Measurements from ENCODE around the gene GRK3.

DNA sequence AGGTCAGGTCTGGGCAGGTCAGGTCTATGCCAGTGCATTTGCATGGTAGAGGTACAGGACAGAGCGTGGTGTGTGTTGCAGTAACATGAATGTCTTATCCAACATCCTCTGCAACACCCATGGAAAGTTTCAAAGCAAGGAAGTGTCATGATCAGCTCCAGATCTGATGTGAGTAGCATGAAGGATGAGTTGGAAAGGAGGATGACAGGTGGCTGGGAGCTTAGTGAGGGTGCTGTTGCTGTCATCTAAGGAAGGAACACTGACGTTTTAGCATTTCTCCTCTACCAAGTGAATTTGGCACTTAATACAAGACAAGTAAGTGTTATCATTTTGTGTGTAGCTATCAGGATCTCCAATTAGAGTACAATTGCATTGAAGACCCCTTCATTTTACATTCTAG, 65.1 kb downstream of the GRK3 start:
- TF ChIP-seq, protein P1, sequence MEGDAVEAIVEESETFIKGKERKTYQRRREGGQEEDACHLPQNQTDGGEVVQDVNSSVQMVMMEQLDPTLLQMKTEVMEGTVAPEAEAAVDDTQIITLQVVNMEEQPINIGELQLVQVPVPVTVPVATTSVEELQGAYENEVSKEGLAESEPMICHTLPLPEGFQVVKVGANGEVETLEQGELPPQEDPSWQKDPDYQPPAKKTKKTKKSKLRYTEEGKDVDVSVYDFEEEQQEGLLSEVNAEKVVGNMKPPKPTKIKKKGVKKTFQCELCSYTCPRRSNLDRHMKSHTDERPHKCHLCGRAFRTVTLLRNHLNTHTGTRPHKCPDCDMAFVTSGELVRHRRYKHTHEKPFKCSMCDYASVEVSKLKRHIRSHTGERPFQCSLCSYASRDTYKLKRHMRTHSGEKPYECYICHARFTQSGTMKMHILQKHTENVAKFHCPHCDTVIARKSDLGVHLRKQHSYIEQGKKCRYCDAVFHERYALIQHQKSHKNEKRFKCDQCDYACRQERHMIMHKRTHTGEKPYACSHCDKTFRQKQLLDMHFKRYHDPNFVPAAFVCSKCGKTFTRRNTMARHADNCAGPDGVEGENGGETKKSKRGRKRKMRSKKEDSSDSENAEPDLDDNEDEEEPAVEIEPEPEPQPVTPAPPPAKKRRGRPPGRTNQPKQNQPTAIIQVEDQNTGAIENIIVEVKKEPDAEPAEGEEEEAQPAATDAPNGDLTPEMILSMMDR (IDR thresholded peaks at IDR 0.05; ENCODE audit: extremely low read depth in 1 of 2, insufficient read depth in 1 of 2, low read depth in 1 of 2, low read length in 2 of 2), result no peak
- TF ChIP-seq POLR2A (IDR thresholded peaks at IDR 0.05; ENCODE audit: low read depth, low read length), result no peak
- TF ChIP-seq EZH2 (IDR thresholded peaks at IDR 0.05; ENCODE audit: borderline replicate concordance, low read depth, low read length, severe bottlenecking), result no peak
- no peak for TF ChIP-seq POLR2AphosphoS5 (IDR thresholded peaks at IDR 0.05; ENCODE audit: insufficient read depth, low read depth, low read length)
- no peak for TF ChIP-seq MYC (IDR thresholded peaks at IDR 0.05; ENCODE audit: low read depth, low read length)
- TF ChIP-seq FOS (IDR thresholded peaks at IDR 0.05; ENCODE audit: borderline replicate concordance, insufficient read depth, low read length), result no peak
- TF ChIP-seq JUN (IDR thresholded peaks at IDR 0.05; ENCODE audit: borderline replicate concordance, insufficient read depth, insufficient read length, low read depth), result no peak
